H1 (cell line): ENCODE data around the gene CSTF2T. TPM values are rescaled to one million over a fixed set of nuclear protein-coding genes. Genes with fewer than 3 reads are reported as not detected.

Experiments used
- CTCF ChIA-PET: fragments of 300-600 bp; sonication (Branson Sonifier 250); formaldehyde crosslinking; loops from one replicate; lab custom pipeline; 2021; ENCODE audit not compliant: partially characterized antibody; lab: Charles Lee
- POLR2A ChIA-PET: fragments of 300-600 bp; sonication (Branson Sonifier 250); formaldehyde crosslinking; loops from one replicate; lab custom pipeline; 2021; ENCODE audit warnings: inconsistent platforms; ENCODE audit not compliant: partially characterized antibody; lab: Charles Lee
- DNase-seq, 2 experiments: peaks; one replicate each; pipeline versions ENCODE4 v3.0.0 to v3.0.0-alpha.2; 2010 to 2022; ENCODE audit warnings: low spot score in 2 of 2, low read depth in 1 of 2, mixed read lengths in 1 of 2
- FAIRE-seq: peaks from 2 replicates; lab custom pipeline; 2011; peaks lifted over from hg19 to GRCh38; lab: Jason Lieb, UNC
- H2AFZ ChIP-seq: 2 replicates; pipeline ENCODE4 v1.8.1; 2012; ENCODE audit warnings: low read length, inconsistent platforms
- H2AK5ac ChIP-seq: 2 replicates; pipeline ENCODE4 v1.6.1; 2013; ENCODE audit warnings: low read depth, low read length
- H2BK120ac ChIP-seq: replicated peaks from 2 replicates; pipeline ENCODE3; 2013; ENCODE audit warnings: low read depth, low read length, inconsistent platforms
- H2BK12ac ChIP-seq: 2 replicates; pipeline ENCODE4 v1.6.1; 2013; ENCODE audit warnings: low read depth, low read length
- H2BK15ac ChIP-seq: 2 replicates; pipeline ENCODE4 v1.6.1; 2013; ENCODE audit warnings: low read length
- H2BK20ac ChIP-seq: 2 replicates; pipeline ENCODE4 v1.6.1; 2013; ENCODE audit warnings: low read length
- H2BK5ac ChIP-seq: 2 replicates; pipeline ENCODE4 v1.6.1; 2013; ENCODE audit warnings: low read depth, low read length
- H3K14ac ChIP-seq: 2 replicates; pipeline ENCODE4 v1.6.1; 2013; ENCODE audit warnings: inconsistent platforms; ENCODE audit not compliant: insufficient read length
- H3K18ac ChIP-seq: 2 replicates; pipeline ENCODE4 v1.6.1; 2013; ENCODE audit warnings: low read length; ENCODE audit errors: extremely low read depth
- H3K23ac ChIP-seq: 2 replicates; pipeline ENCODE4 v1.6.1; 2013; ENCODE audit warnings: inconsistent platforms; ENCODE audit not compliant: insufficient read length
- H3K23me2 ChIP-seq: 2 replicates; pipeline ENCODE4 v1.6.1; 2013; ENCODE audit warnings: low read depth, low read length
- H3K27ac ChIP-seq: 2 replicates; pipeline ENCODE4 v1.6.1; 2011; ENCODE audit warnings: low read depth, low read length, inconsistent platforms
- H3K27me3 ChIP-seq, 4 experiments: replicated peaks in 1 of 4; 1 replicate in 1 of 4; 2 replicates in 3 of 4; pipeline versions ENCODE4 v1.6.1 to v1.8.1; 2011 to 2013; ENCODE audit warnings: low read length in 3 of 4, mild to moderate bottlenecking in 3 of 4, inconsistent platforms in 2 of 4, mixed read lengths in 2 of 4, moderate library complexity in 1 of 4; ENCODE audit not compliant: control insufficient read depth in 3 of 4, insufficient read depth in 3 of 4; ENCODE audit errors: extremely low read depth in 1 of 4
- H3K36me3 ChIP-seq, 4 experiments: 2 replicates each; pipeline versions ENCODE4 v1.6.1 to v1.8.1; 2011 to 2013; ENCODE audit warnings: mild to moderate bottlenecking in 4 of 4, low read length in 3 of 4, moderate library complexity in 2 of 4, control low read depth in 1 of 4, inconsistent platforms in 1 of 4; ENCODE audit not compliant: insufficient read depth in 4 of 4, control insufficient read depth in 2 of 4
- H3K4ac ChIP-seq: replicated peaks from 2 replicates; pipeline ENCODE3; 2013; ENCODE audit warnings: low read length, low read depth, mixed read lengths, inconsistent platforms; ENCODE audit not compliant: insufficient read length
- H3K4me1 ChIP-seq, 4 experiments: replicated peaks in 1 of 4; 1 replicate in 1 of 4; 2 replicates in 3 of 4; pipeline versions ENCODE4 v1.6.1 to v1.8.1; 2011 to 2013; ENCODE audit warnings: low read length in 3 of 4, inconsistent platforms in 2 of 4, mixed read lengths in 1 of 4; ENCODE audit not compliant: insufficient read depth in 4 of 4, control insufficient read depth in 3 of 4
- H3K4me2 ChIP-seq, 2 experiments: 2 replicates each; pipeline versions ENCODE4 v1.6.1 to v1.8.1; 2011 to 2013; ENCODE audit warnings: low read depth in 2 of 2, low read length in 2 of 2, control low read depth in 1 of 2, inconsistent platforms in 1 of 2, mild to moderate bottlenecking in 1 of 2; ENCODE audit not compliant: insufficient read depth in 1 of 2
- H3K4me3 ChIP-seq, 4 experiments: fragments of 200-600, 300-600 bp in 1 of 4; sonication (generic), shearing (Covaris generic), sonication (Bioruptor Twin) in 1 of 4; 2 replicates each; pipeline versions ENCODE4 v1.5.1 to v1.8.1; 2011 to 2016; ENCODE audit warnings: low read length in 4 of 4, low read depth in 3 of 4, control low read depth in 2 of 4, inconsistent platforms in 2 of 4, mild to moderate bottlenecking in 2 of 4, mixed read lengths in 1 of 4, moderate library complexity in 1 of 4; ENCODE audit not compliant: insufficient read depth in 2 of 4; ENCODE audit errors: extremely low read depth in 1 of 4
- H3K56ac ChIP-seq: replicated peaks from 2 replicates; pipeline ENCODE3; 2013; ENCODE audit warnings: low read depth, mild to moderate bottlenecking, mixed read lengths, low read length, inconsistent platforms; ENCODE audit not compliant: insufficient read length
- H3K79me1 ChIP-seq: 2 replicates; pipeline ENCODE4 v1.6.1; 2013; ENCODE audit warnings: low read depth, low read length, control low read depth
- H3K79me2 ChIP-seq, 2 experiments: 2 replicates each; pipeline versions ENCODE4 v1.6.1 to v1.8.1; 2012 to 2013; ENCODE audit warnings: low read length in 2 of 2, mild to moderate bottlenecking in 2 of 2, inconsistent platforms in 1 of 2; ENCODE audit not compliant: insufficient read depth in 2 of 2, control insufficient read depth in 1 of 2
- H3K9ac ChIP-seq, 4 experiments: replicated peaks in 1 of 4; 1 replicate in 1 of 4; 2 replicates in 3 of 4; pipeline versions ENCODE4 v1.6.1 to v1.8.1; 2011 to 2013; ENCODE audit warnings: low read depth in 3 of 4, low read length in 3 of 4, control low read depth in 2 of 4, mild to moderate bottlenecking in 2 of 4, moderate library complexity in 2 of 4, inconsistent platforms in 1 of 4; ENCODE audit errors: extremely low read depth in 1 of 4
- H3K9me3 ChIP-seq, 2 experiments: 2 replicates each; pipeline versions ENCODE4 v1.6.1 to v1.8.1; 2012 to 2013; ENCODE audit warnings: mild to moderate bottlenecking in 2 of 2, moderate library complexity in 2 of 2, control low read depth in 1 of 2, inconsistent platforms in 1 of 2, low read depth in 1 of 2, low read length in 1 of 2, mixed read lengths in 1 of 2; ENCODE audit not compliant: insufficient read depth in 2 of 2
- H4K20me1 ChIP-seq, 2 experiments: replicated peaks in 1 of 2; 2 replicates each; pipeline versions ENCODE3 to v1.8.1; 2011 to 2013; ENCODE audit warnings: inconsistent platforms in 2 of 2, low read length in 2 of 2, mild to moderate bottlenecking in 1 of 2; ENCODE audit not compliant: insufficient read depth in 2 of 2, control insufficient read depth in 1 of 2
- H4K5ac ChIP-seq: 2 replicates; pipeline ENCODE4 v1.6.1; 2013; ENCODE audit warnings: low read length, low read depth, mixed read lengths, inconsistent platforms; ENCODE audit not compliant: insufficient read length
- H4K8ac ChIP-seq: 2 replicates; pipeline ENCODE4 v1.8.0; 2013; ENCODE audit warnings: mild to moderate bottlenecking, moderate library complexity, low read length, inconsistent platforms; ENCODE audit not compliant: insufficient read depth; ENCODE audit errors: extremely low read depth
- H4K91ac ChIP-seq: replicated peaks from 2 replicates; pipeline ENCODE3; 2013; ENCODE audit warnings: low read length, mixed read lengths, inconsistent platforms; ENCODE audit not compliant: insufficient read length
- CBX5 ChIP-seq: fragments of 300-800, 300-1000 bp; sonication (generic); IDR thresholded peaks from 2 replicates; pipeline ENCODE4 v1.7.1; 2016; ENCODE audit warnings: antibody characterized with exemption, low read length, low read depth
- CREB1 ChIP-seq: IDR thresholded peaks from 2 replicates; pipeline ENCODE4 v1.6.1; 2012; ENCODE audit warnings: inconsistent platforms
- CTBP2 ChIP-seq: IDR thresholded peaks from 2 replicates; pipeline ENCODE4 v1.7.0; 2011; ENCODE audit warnings: borderline replicate concordance, mild to moderate bottlenecking, moderate library complexity, mixed read lengths, low read length; ENCODE audit not compliant: insufficient read depth, insufficient read length
- FOSL1 ChIP-seq: IDR thresholded peaks from 2 replicates; pipeline ENCODE4 v1.6.1; 2011; ENCODE audit warnings: mild to moderate bottlenecking, low read depth, low read length, moderate library complexity; ENCODE audit not compliant: insufficient read depth
- KDM4A ChIP-seq: IDR thresholded peaks from one replicate; pipeline ENCODE4 v1.7.1; 2012; ENCODE audit warnings: low read depth, mild to moderate bottlenecking, moderate library complexity, low read length, inconsistent platforms; ENCODE audit not compliant: severe bottlenecking
- NANOG ChIP-seq: IDR thresholded peaks from 2 replicates; pipeline ENCODE4 v1.6.1; 2011; ENCODE audit warnings: low read length, low read depth, mild to moderate bottlenecking, inconsistent platforms; ENCODE audit not compliant: insufficient read depth, poor library complexity, severe bottlenecking
- RNF2 ChIP-seq: fragments of 200-900, 300-1000 bp; sonication (generic); IDR thresholded peaks from 2 replicates; pipeline ENCODE4 v1.7.1; 2016; ENCODE audit warnings: borderline replicate concordance, low read depth, mild to moderate bottlenecking, antibody characterized with exemption, low read length; ENCODE audit not compliant: poor library complexity, severe bottlenecking; ENCODE audit errors: missing control alignments
- SIN3A ChIP-seq, 2 experiments: IDR thresholded peaks in 1 of 2; conservative IDR thresholded peaks in 1 of 2; 2 replicates each; pipeline ENCODE4 v1.6.1; 2011 to 2012; ENCODE audit warnings: low read length in 2 of 2, improper control_type of control experiment in 1 of 2, low read depth in 1 of 2, mild to moderate bottlenecking in 1 of 2
- WGBS, 2 experiments: shearing (Covaris generic) in 1 of 2; methylation state at CpG; one replicate each; pipeline versions ENCODE4 v1.1.6 to v1.1.7; 2013 to 2015; ENCODE audit warnings: low lambda C conversion rate in 2 of 2, mixed read lengths in 2 of 2, inconsistent platforms in 1 of 2, low coverage in 1 of 2, missing lambda C conversion rate in 1 of 2; ENCODE audit not compliant: insufficient replicate concordance in 2 of 2, insufficient coverage in 1 of 2, insufficient read length in 1 of 2; ENCODE audit errors: extremely low coverage in 1 of 2, missing lambda C conversion rate in 1 of 2; 5-methylcytosine and 5-hydroxymethylcytosine counted together
- polyA plus RNA-seq, 7 experiments: library from polyadenylated mRNA; depleted of rRNA in 3 of 7; stranded (reverse) in 5 of 7; unstranded in 2 of 7; fragments of >200 nt in 5 of 7; fragments of 200-250 nt in 2 of 7; gene quantifications; 1 replicate in 5 of 7; 2 replicates in 1 of 7; 4 replicates in 1 of 7; pipeline versions ENCODE4 v1.2.1 to v1.2.3, GENCODE V29; 2011 to 2013; ENCODE audit warnings: missing spikeins in 2 of 7, mixed read lengths in 2 of 7
- total RNA-seq: library from RNA; stranded (reverse); fragmentation: NEBNext Ultra II Directional; extraction: Animal tissue kit (Norgen Biotek cat#: 25700); gene quantifications from 2 replicates; pipeline ENCODE4 v1.2.1, GENCODE V29; 2021

CSTF2T gene
- total and polyA plus RNA-seq, 2 of the 8 experiments (the other 6 are each of a cell fraction or from before 2014, with no cell fraction given): 9.4 to 32.4 TPM

DNA sequence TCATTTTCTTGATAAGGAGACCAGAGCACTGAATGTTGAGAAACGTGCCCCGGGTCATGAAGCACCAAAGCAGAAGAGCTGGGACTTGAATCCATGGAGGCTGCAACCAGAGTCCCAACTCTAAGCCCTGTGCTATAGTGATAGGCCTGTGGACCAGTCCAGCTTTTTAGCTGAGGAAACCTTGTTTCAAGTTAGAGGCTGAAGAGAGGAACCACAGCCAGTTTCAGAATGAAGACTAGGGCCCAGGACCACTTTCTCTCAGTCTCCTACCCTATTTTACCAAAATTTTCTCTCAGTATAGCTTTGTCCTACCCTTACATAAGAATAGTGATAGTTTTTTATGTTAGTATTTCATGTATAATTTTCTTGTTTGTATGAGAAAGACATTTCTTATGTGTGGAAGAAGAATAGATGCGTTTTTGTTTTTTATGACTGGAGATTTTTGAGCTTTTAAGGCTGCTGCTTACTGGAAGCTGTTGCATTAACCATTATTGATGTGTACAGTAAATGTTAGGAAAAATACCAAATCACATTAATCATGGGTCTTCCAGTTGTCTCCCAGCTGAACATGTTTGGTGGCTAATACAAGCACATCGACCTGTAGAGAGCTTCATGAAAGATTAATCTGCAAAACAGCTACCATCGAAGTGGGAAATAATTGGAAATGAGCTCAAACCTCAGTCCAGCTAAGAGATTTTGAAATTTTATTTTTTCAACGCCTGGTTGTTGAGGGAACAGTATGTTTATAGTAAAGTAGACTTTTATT is 45.0 kb upstream of the CSTF2T start:
- Histone ChIP-seq H3K23ac (no peak overlapping the region), H3K23me2 (no peaks in the 10 kb centered on the region; the same call in 1 of the 2 replicates), H4K20me1 (no peaks in the 10 kb centered on the region), H3K9ac (no peak overlapping the region), H3K36me3 (no peaks in the 10 kb centered on the region; a peak in 1 of 8 replicates), H2BK20ac (no peak overlapping the region), H3K56ac (no peak overlapping the region), H3K4me1 (peaks cover 0 to 6% (median 4%) of the 10 kb centered on the region in 4 experiments; a peak in 4 of 7 replicates), H3K27ac (no peak overlapping the region), H2BK5ac (no peak overlapping the region), H2AK5ac (no peak overlapping the region), H2AFZ (no peak overlapping the region), H3K4ac (no peak overlapping the region), H3K9me3 (no peaks in the 10 kb centered on the region), H2BK120ac (no peak overlapping the region), H4K8ac (no peak overlapping the region), H3K4me2 (no peak overlapping the region), H3K27me3 (no peaks in the 10 kb centered on the region), H3K79me1 (no peaks in the 10 kb centered on the region), H2BK12ac (no peak overlapping the region), H4K91ac (no peak overlapping the region), H3K4me3 (no peak overlapping the region), H4K5ac (no peak overlapping the region), H3K18ac (no peak overlapping the region), H2BK15ac (no peak overlapping the region), H3K14ac (no peak overlapping the region), H3K79me2 (no peaks in the 10 kb centered on the region)
- FAIRE-seq (no peak), DNase-seq (no peak)
- 90 to 100% methylated on average over 1 to 6 of the region's 6 CpGs for WGBS, 2 experiments
- TF ChIP-seq FOSL1 (no peak), NANOG (no peak), SIN3A (conservative IDR thresholded peaks at IDR 0.05 in 1 of 2, IDR thresholded peaks at IDR 0.05 in 1 of 2; ENCODE audit: low read depth in 1 of 2, low read length in 2 of 2) (no peak), KDM4A (no peak), RNF2 (no peak), CREB1 (no peak), CBX5 (no peak), CTBP2 (no peak)
- ChIA-PET POLR2A (no interaction called here), CTCF (interaction anchor here (0.8 to 1.2 kb wide), 3 partner anchors 9 to 680 kb away, joined by 3 to 6 read pairs (median 3); no protein-coding TSS in a partner anchor)
